CD8-positive, alpha-beta memory T cell (primary cell): Measurements from ENCODE around the gene MOK. TPM values are rescaled to one million over a fixed set of nuclear protein-coding genes. Genes with fewer than 3 reads are reported as not detected.
A peak's percentile ranks its signal among the peaks of the same experiment; 100 is the strongest.

Source experiments
- CTCF ChIA-PET: fragments of 350-600 bp; sonication (Branson Sonifier 250); formaldehyde crosslinking; loops from one replicate; lab custom pipeline; 2021; ENCODE audit warnings: antibody characterized with exemption; lab: Charles Lee
- POLR2A ChIA-PET: fragments of 350-600 bp; sonication (Branson Sonifier 250); formaldehyde crosslinking; loops from one replicate; lab custom pipeline; 2021; ENCODE audit warnings: antibody characterized with exemption; lab: Charles Lee
- DNase-seq, 5 donors: peaks; one replicate each; pipeline versions ENCODE4 v3.0.0 to v3.0.0-alpha.2; 2020 to 2022; ENCODE audit warnings: mixed read lengths in 1 of 5
- H3K27ac ChIP-seq: one replicate; pipeline ENCODE4 v1.7.0; 2013; ENCODE audit warnings: low read depth, mild to moderate bottlenecking, low read length, moderate library complexity
- H3K27me3 ChIP-seq: 2 replicates; pipeline ENCODE4 v1.7.0; 2013; ENCODE audit warnings: low read length, mild to moderate bottlenecking; ENCODE audit not compliant: insufficient read depth, poor library complexity, severe bottlenecking
- H3K36me3 ChIP-seq: 2 replicates; pipeline ENCODE4 v1.7.0; 2013; ENCODE audit warnings: mild to moderate bottlenecking, low read length, moderate library complexity; ENCODE audit not compliant: insufficient read depth
- H3K4me1 ChIP-seq: 2 replicates; pipeline ENCODE4 v1.7.0; 2013; ENCODE audit warnings: mild to moderate bottlenecking, low read length, moderate library complexity; ENCODE audit not compliant: insufficient read depth
- H3K4me3 ChIP-seq: 2 replicates; pipeline ENCODE4 v1.7.0; 2013; ENCODE audit warnings: mild to moderate bottlenecking, low read length
- H3K9me3 ChIP-seq: 2 replicates; pipeline ENCODE4 v1.7.0; 2013; ENCODE audit warnings: mild to moderate bottlenecking, low read length
- H3K27ac Mint-ChIP-seq, 8 donors: one replicate each; pipeline ENCODE4 v1.8.0; 2020 to 2021; ENCODE audit warnings: mixed read lengths in 8 of 8, mild to moderate bottlenecking in 6 of 8, inconsistent platforms in 3 of 8, moderate library complexity in 3 of 8
- H3K27me3 Mint-ChIP-seq, 2 donors: one replicate each; pipeline ENCODE4 v1.8.0; 2020 to 2021; ENCODE audit warnings: mixed read lengths in 2 of 2, mild to moderate bottlenecking in 1 of 2, moderate library complexity in 1 of 2
- H3K36me3 Mint-ChIP-seq, 3 donors: one replicate each; pipeline ENCODE4 v1.8.0; 2020 to 2021; ENCODE audit warnings: mixed read lengths in 3 of 3, inconsistent platforms in 1 of 3, mild to moderate bottlenecking in 1 of 3
- H3K4me1 Mint-ChIP-seq, 3 donors: one replicate each; pipeline ENCODE4 v1.8.0; 2020 to 2021; ENCODE audit warnings: mixed read lengths in 3 of 3, inconsistent platforms in 1 of 3, mild to moderate bottlenecking in 1 of 3
- H3K4me3 Mint-ChIP-seq, 7 donors: one replicate each; pipeline ENCODE4 v1.8.0; 2020 to 2021; ENCODE audit warnings: mixed read lengths in 7 of 7, mild to moderate bottlenecking in 6 of 7, moderate library complexity in 4 of 7, inconsistent platforms in 2 of 7
- H3K9me3 Mint-ChIP-seq, 5 donors: one replicate each; pipeline ENCODE4 v1.8.0; 2020 to 2022; ENCODE audit warnings: mixed read lengths in 5 of 5, mild to moderate bottlenecking in 3 of 5, moderate library complexity in 2 of 5, inconsistent platforms in 1 of 5
- polyA plus RNA-seq: library from polyadenylated mRNA; unstranded; fragments of 300-500 nt; fragmentation: Illumina TruSeq; gene quantifications from one replicate; pipeline ENCODE4 v1.2.3, GENCODE V29; 2021
- total RNA-seq, 2 experiments: library from RNA; stranded (reverse); gene quantifications; one replicate each; pipeline ENCODE4 v1.2.3, GENCODE V29; 2021

Gene MOK
- total and polyA plus RNA-seq, 3 experiments from 2014 or later: 2.8 to 7.3 (median 5.8) TPM

GRCh38 chr14:102345232-102345631 is 40.3 kb upstream of the MOK start:
- ChIA-PET CTCF (no interaction called here), POLR2A (no interaction called here)
- peaks cover 18% of the 10 kb centered on the region for H3K36me3 ChIP-seq

GRCh38 chr14:102344485-102344884 is 39.5 kb upstream of the MOK start:
- H3K36me3 ChIP-seq: peaks cover 18% of the 10 kb centered on the region
- ChIA-PET POLR2A (no interaction called here), CTCF (no interaction called here)
- H3K27ac ChIP-seq: no peak overlapping the region
- no peak overlapping the region for H3K27ac Mint-ChIP-seq
- H3K27me3 Mint-ChIP-seq: no peaks in the 10 kb centered on the region
- no peaks in the 10 kb centered on the region for H3K9me3 ChIP-seq
- no peak overlapping the region for H3K4me3 Mint-ChIP-seq
- DNase-seq: no peak
- H3K36me3 Mint-ChIP-seq: peaks cover 0 to 80% (median 16%) of the 10 kb centered on the region in 3 donors
- H3K9me3 Mint-ChIP-seq: no peaks in the 10 kb centered on the region
- no peaks in the 10 kb centered on the region for H3K27me3 ChIP-seq
- H3K4me1 Mint-ChIP-seq: no peaks in the 10 kb centered on the region
- H3K4me3 ChIP-seq: no peak overlapping the region
- no peaks in the 10 kb centered on the region for H3K4me1 ChIP-seq

More at GRCh38 chr14:102345232-102345631, 40.3 kb upstream of the MOK start:
- no peaks in the 10 kb centered on the region for H3K27me3 ChIP-seq
- peak overlapping the region in 1 of 8 donors; percentile 56 for H3K27ac Mint-ChIP-seq
- no peak overlapping the region for H3K4me3 ChIP-seq
- no peak overlapping the region for H3K27ac ChIP-seq
- no peaks in the 10 kb centered on the region for H3K9me3 Mint-ChIP-seq
- H3K36me3 Mint-ChIP-seq: peaks cover 0 to 86% (median 16%) of the 10 kb centered on the region in 3 donors
- H3K9me3 ChIP-seq: no peaks in the 10 kb centered on the region
- H3K4me3 Mint-ChIP-seq: no peak overlapping the region
- H3K4me1 Mint-ChIP-seq: peaks cover 0 to 4% (median 0%) of the 10 kb centered on the region in 3 donors
- H3K27me3 Mint-ChIP-seq: no peaks in the 10 kb centered on the region
- H3K4me1 ChIP-seq: no peaks in the 10 kb centered on the region
- DNase-seq: no peak

DNA sequence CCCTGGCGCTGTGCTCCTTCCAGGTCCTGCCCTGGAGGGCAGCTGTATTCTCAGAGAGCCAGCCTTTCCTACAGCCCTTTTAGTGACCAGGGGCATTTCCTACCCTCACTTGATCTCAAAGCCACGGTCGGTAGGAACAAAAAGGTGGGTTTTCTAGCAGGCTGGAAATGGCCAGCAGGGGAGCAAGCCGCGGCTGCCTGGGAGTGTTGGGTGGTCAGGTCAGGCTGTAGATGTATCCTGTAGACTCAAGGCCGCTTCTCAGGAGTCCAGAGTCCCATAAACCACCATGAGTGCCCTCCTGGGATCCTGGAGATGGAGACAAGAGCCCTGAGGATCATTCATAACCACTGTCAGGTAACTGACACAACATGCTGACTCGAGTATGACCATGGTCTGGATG is 39.1 kb upstream of the MOK start:
- Histone ChIP-seq H3K4me3 (no peak overlapping the region), H3K4me1 (no peaks in the 10 kb centered on the region), H3K9me3 (no peaks in the 10 kb centered on the region), H3K36me3 (peaks cover 18% of the 10 kb centered on the region), H3K27me3 (no peaks in the 10 kb centered on the region), H3K27ac (no peak overlapping the region)
- H3K4me3 Mint-ChIP-seq: no peak overlapping the region
- CTCF ChIA-PET: no interaction called here
- POLR2A ChIA-PET: no interaction called here
- no peaks in the 10 kb centered on the region for H3K27me3 Mint-ChIP-seq
- H3K9me3 Mint-ChIP-seq: no peaks in the 10 kb centered on the region
- DNase-seq: no peak
- H3K4me1 Mint-ChIP-seq: no peaks in the 10 kb centered on the region
- H3K36me3 Mint-ChIP-seq: peaks cover 0 to 78% (median 16%) of the 10 kb centered on the region in 3 donors
- no peak overlapping the region for H3K27ac Mint-ChIP-seq

DNA sequence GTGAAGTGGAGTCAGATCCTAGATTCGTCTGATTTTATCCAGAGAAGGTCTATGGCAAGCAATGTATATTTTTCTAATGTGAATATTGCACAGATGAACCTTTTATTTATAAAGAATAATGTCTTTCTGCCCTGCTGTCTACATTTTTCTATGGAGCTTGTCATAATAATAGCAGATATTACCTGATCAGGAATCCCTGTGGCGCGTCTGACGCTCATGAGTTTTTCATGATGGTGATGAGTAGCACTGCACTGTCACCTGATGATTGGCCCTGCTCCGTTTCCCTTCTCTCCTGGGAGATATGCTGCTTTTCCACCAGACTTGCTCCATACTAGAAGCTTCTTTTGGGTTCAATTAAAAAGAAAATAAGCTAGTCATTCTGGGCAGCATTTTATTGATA is 37.3 kb upstream of the MOK start:
- Histone ChIP-seq H3K27me3 (no peaks in the 10 kb centered on the region), H3K9me3 (no peaks in the 10 kb centered on the region), H3K27ac (no peak overlapping the region), H3K4me3 (no peak overlapping the region), H3K36me3 (peaks cover 7% of the 10 kb centered on the region), H3K4me1 (no peaks in the 10 kb centered on the region)
- no peaks in the 10 kb centered on the region for H3K4me1 Mint-ChIP-seq
- no peak for DNase-seq
- peak overlapping the region in 1 of 8 donors; percentile 32 for H3K27ac Mint-ChIP-seq
- no peaks in the 10 kb centered on the region for H3K27me3 Mint-ChIP-seq
- H3K9me3 Mint-ChIP-seq: no peaks in the 10 kb centered on the region
- CTCF ChIA-PET: no interaction called here
- H3K36me3 Mint-ChIP-seq: peaks cover 8 to 77% (median 13%) of the 10 kb centered on the region in 3 donors
- no peak overlapping the region for H3K4me3 Mint-ChIP-seq
- POLR2A ChIA-PET: no interaction called here

DNA sequence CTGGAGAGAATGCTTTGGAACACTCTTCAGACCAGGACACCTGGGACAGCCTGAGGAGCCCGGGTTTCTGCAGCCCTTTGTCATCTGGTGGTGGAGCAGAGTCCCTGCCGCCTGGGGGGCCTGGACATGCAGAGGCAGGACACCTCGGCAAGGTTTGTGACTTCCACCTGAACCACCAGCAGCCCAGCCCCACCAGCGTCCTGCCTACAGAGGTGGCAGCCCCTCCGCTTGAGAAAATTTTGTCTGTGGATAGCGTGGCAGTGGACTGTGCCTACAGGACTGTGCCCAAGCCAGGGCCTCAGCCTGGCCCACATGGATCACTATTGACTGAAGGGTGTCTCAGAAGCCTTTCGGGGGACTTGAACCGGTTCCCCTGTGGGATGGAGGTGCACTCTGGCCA is 36.6 kb upstream of the MOK start:
- no peak overlapping the region for H3K4me3 ChIP-seq
- peaks cover 8 to 75% (median 13%) of the 10 kb centered on the region in 3 donors for H3K36me3 Mint-ChIP-seq
- no peak overlapping the region for H3K4me3 Mint-ChIP-seq
- H3K9me3 ChIP-seq: no peaks in the 10 kb centered on the region
- no peaks in the 10 kb centered on the region for H3K9me3 Mint-ChIP-seq
- ChIA-PET POLR2A (no interaction called here), CTCF (no interaction called here)
- no peaks in the 10 kb centered on the region for H3K4me1 ChIP-seq
- DNase-seq: no peak
- H3K27me3 ChIP-seq: no peaks in the 10 kb centered on the region
- H3K27me3 Mint-ChIP-seq: no peaks in the 10 kb centered on the region
- peaks cover 7% of the 10 kb centered on the region for H3K36me3 ChIP-seq
- H3K27ac ChIP-seq: no peak overlapping the region
- no peaks in the 10 kb centered on the region for H3K4me1 Mint-ChIP-seq
- H3K27ac Mint-ChIP-seq: no peak overlapping the region

- H3K4me1 Mint-ChIP-seq: no peaks in the 10 kb centered on the region
- H3K36me3 Mint-ChIP-seq: peaks cover 9 to 71% (median 12%) of the 10 kb centered on the region in 3 donors
- H3K36me3 ChIP-seq: peaks cover 2% of the 10 kb centered on the region
- CTCF ChIA-PET: no interaction called here
- H3K27me3 ChIP-seq: no peaks in the 10 kb centered on the region
- H3K27ac ChIP-seq: no peak overlapping the region
- no peak overlapping the region for H3K4me3 Mint-ChIP-seq
- no peaks in the 10 kb centered on the region for H3K27me3 Mint-ChIP-seq
- no peak for DNase-seq
- POLR2A ChIA-PET: no interaction called here
- H3K4me3 ChIP-seq: no peak overlapping the region
- peak overlapping the region in 3 of 8 donors; percentile 10 to 83 (median 51) for H3K27ac Mint-ChIP-seq
- H3K9me3 ChIP-seq: no peaks in the 10 kb centered on the region
- H3K4me1 ChIP-seq: no peaks in the 10 kb centered on the region
- no peaks in the 10 kb centered on the region for H3K9me3 Mint-ChIP-seq
These were observed 33.8 kb upstream of the MOK start for GRCh38 chr14:102338724-102339123.

- H3K36me3 ChIP-seq: peaks cover 5% of the 10 kb centered on the region
- CTCF ChIA-PET: interaction anchor here (1.4 to 2.8 kb wide), 2 partner anchors 18 to 21 kb away, joined by 3 to 9 read pairs; no protein-coding TSS in a partner anchor
- H3K27ac ChIP-seq: no peak overlapping the region
- no peaks in the 10 kb centered on the region for H3K9me3 ChIP-seq
- Mint-ChIP-seq H3K27me3 (no peaks in the 10 kb centered on the region), H3K4me3 (no peak overlapping the region), H3K9me3 (no peaks in the 10 kb centered on the region), H3K27ac (no peak overlapping the region), H3K4me1 (no peaks in the 10 kb centered on the region), H3K36me3 (peaks cover 12 to 64% (median 14%) of the 10 kb centered on the region in 3 donors)
- H3K4me1 ChIP-seq: no peaks in the 10 kb centered on the region
- DNase-seq: no peak
- POLR2A ChIA-PET: no interaction called here
- no peak overlapping the region for H3K4me3 ChIP-seq
- no peaks in the 10 kb centered on the region for H3K27me3 ChIP-seq
These were observed 30.2 kb upstream of the MOK start for GRCh38 chr14:102335163-102335562.

DNA sequence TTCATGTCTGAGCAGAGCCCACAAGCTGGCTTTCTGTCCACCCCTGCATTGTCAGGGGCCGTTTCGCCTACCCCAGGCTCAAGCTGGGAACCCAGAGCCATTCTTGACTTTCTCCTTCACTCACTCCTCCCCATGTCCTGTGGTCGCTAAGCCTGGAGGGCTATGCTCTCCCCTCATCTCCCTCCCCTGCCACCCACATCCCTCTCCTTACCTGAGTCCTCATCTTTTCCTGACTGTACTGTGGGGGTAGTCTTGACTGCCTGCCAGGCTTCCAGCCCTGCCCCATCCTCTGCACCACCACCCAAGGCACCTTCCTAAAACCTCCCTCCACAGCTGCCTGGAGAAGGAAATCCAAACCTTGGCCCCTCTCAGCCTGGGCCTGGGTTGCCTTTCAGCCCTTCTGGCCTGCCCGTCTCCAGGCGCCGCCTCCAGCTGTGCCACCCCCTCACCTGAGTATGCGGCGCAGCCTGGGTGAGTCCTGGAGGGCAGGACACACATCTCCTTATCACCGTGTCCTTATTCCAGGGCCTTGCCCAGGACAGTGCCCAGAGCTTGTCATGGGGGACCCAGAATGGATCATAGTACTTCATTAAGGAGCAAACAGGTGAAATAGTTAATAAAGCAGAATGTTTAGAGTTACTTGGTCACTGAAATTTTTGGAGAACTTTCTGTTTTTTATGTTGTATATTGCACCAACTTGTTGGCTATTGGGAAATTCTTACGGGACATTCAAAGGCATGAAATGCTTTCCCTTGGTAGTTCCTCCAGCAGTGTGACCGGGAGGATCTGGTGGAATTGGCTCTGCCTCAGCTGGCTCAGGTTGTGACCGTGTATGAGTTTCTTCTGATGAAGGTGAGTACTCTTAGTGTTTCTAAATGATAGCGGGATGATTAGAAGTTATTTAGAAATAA is 29.1 kb upstream of the MOK start:
- H3K27ac Mint-ChIP-seq: peak overlapping the region in 2 of 8 donors; percentile 17 to 90
- POLR2A ChIA-PET: no interaction called here
- no peak for DNase-seq

More for the DNA sequence above, 29.1 kb upstream of the MOK start:
- Histone ChIP-seq H3K4me1 (no peaks in the 10 kb centered on the region), H3K36me3 (peaks cover 5% of the 10 kb centered on the region), H3K9me3 (no peaks in the 10 kb centered on the region), H3K27me3 (no peaks in the 10 kb centered on the region), H3K4me3 (no peak overlapping the region), H3K27ac (no peak overlapping the region)
- CTCF ChIA-PET: interaction anchor here (1.2 to 2.0 kb wide), 3 partner anchors 13 to 20 kb away, joined by 3 to 6 read pairs (median 5); no protein-coding TSS in a partner anchor
- Mint-ChIP-seq H3K4me1 (no peaks in the 10 kb centered on the region), H3K4me3 (no peak overlapping the region), H3K36me3 (peaks cover 12 to 61% (median 14%) of the 10 kb centered on the region in 3 donors), H3K9me3 (no peaks in the 10 kb centered on the region), H3K27me3 (no peaks in the 10 kb centered on the region)
